Dermis microvascular lymphatic vessel endothelial cell (primary cell): Measurements from ENCODE around the gene EEF1E1. TPM values are rescaled to one million over a fixed set of nuclear protein-coding genes. Genes with fewer than 3 reads are reported as not detected.

ENCODE experiments used
- DNase-seq, 2 donors: peaks; one replicate each; pipeline versions ENCODE4 v3.0.0 to v3.0.0-alpha.2; 2010; ENCODE audit warnings: low read depth in 2 of 2
- total RNA-seq: library from RNA; depleted of rRNA; stranded (reverse); fragments of >200 nt; gene quantifications from 2 replicates; pipeline ENCODE4 v1.2.1, GENCODE V29; 2014

The EEF1E1 gene
- total RNA-seq, 1 donor from 2014 or later: 37.2 TPM

GRCh38 chr6:8088886-8089285 is 13.5 kb downstream of the EEF1E1 start:
- DNase-seq: no peak

- no peak for DNase-seq
Measured at GRCh38 chr6:8087870-8088754, 14.2 kb downstream of the EEF1E1 start.

- no peak for DNase-seq
Measured at GRCh38 chr6:8086755-8087306, 15.5 kb downstream of the EEF1E1 start.

GRCh38 chr6:8085053-8085511 is 17.3 kb downstream of the EEF1E1 start:
- peak; percentile 67 to 93 for DNase-seq

- DNase-seq: peak in 1 of 2 donors; percentile 11
Measured at GRCh38 chr6:8084586-8084985, 17.8 kb downstream of the EEF1E1 start.

- peak; percentile 89 to 91 for DNase-seq
Measured at GRCh38 chr6:8082954-8083858, 19.1 kb downstream of the EEF1E1 start.

- DNase-seq: no peak
Measured at GRCh38 chr6:8082572-8082953, 19.8 kb downstream of the EEF1E1 start.

GRCh38 chr6:8080362-8081151 is 21.8 kb downstream of the EEF1E1 start:
- peak in 1 of 2 donors; percentile 58 for DNase-seq

- no peak for DNase-seq
Measured at GRCh38 chr6:8079126-8079525, 23.2 kb downstream of the EEF1E1 start.

GRCh38 chr6:8077991-8078390 is 24.4 kb downstream of the EEF1E1 start:
- no peak for DNase-seq

- DNase-seq: no peak
Measured at GRCh38 chr6:8075704-8076103, 26.6 kb downstream of the EEF1E1 start.

- DNase-seq: no peak
Measured at GRCh38 chr6:8075185-8075584, 27.2 kb downstream of the EEF1E1 start.

- no peak for DNase-seq
Measured at GRCh38 chr6:8074213-8074612, 28.1 kb downstream of the EEF1E1 start.

- no peak for DNase-seq
Measured at GRCh38 chr6:8073758-8074157, 28.6 kb downstream of the EEF1E1 start.

- DNase-seq: no peak
Measured at GRCh38 chr6:8070718-8071117, 31.6 kb downstream of the EEF1E1 start.

- DNase-seq: no peak
Measured at GRCh38 chr6:8069631-8070284, 32.6 kb downstream of the EEF1E1 start.

- no peak for DNase-seq
Measured at GRCh38 chr6:8069151-8069550, 33.2 kb downstream of the EEF1E1 start.

- no peak for DNase-seq
Measured at GRCh38 chr6:8066108-8066507, 36.2 kb downstream of the EEF1E1 start.

- no peak for DNase-seq
Measured at GRCh38 chr6:8065519-8065911, 36.8 kb downstream of the EEF1E1 start.

GRCh38 chr6:8064638-8065518 is 37.5 kb downstream of the EEF1E1 start:
- DNase-seq: no peak
